NCI-H2227 treated with DMSO at 0.1 percent for 48 hours (cell line): Measurements from ENCODE around the gene AP1S3.
"Not testable (repeated sequence)": the region's sequence is repeated elsewhere in the genome, so short reads cannot be mapped to it uniquely, and the experiment has no call there.

Experiments used
- DNase-seq: peaks from one replicate; lab custom pipeline; 2025; lab: John Stamatoyannopoulos, UW

The AP1S3 gene

GRCh38 chr2:223837287-223838061 lies at the start of gene AP1S3:
AP1S3 (minus strand) TSS chr2:223837582; CDS start chr2:223837450, 132 bp downstream.
- DNase-seq: peak; percentile 73

- no peak for DNase-seq
Observed at GRCh38 chr2:223887127-223887526, 49.7 kb upstream of the AP1S3 start.

- DNase-seq: no peak
Observed at GRCh38 chr2:223886726-223887125, 49.3 kb upstream of the AP1S3 start.

GRCh38 chr2:223884399-223884798 lies 47.0 kb upstream of the AP1S3 start:
- no peak for DNase-seq

GRCh38 chr2:223882715-223883114 lies 45.3 kb upstream of the AP1S3 start:
- no peak for DNase-seq

GRCh38 chr2:223880796-223881195 lies 43.4 kb upstream of the AP1S3 start:
- no peak for DNase-seq

- DNase-seq: no peak
Observed at GRCh38 chr2:223877721-223878410, 40.5 kb upstream of the AP1S3 start.

- no peak for DNase-seq
Observed at GRCh38 chr2:223873672-223874071, 36.3 kb upstream of the AP1S3 start.

GRCh38 chr2:223872772-223873171 lies 35.4 kb upstream of the AP1S3 start:
- not testable (repeated sequence) for DNase-seq

- not testable (repeated sequence) for DNase-seq
Observed at GRCh38 chr2:223871661-223872060, 34.3 kb upstream of the AP1S3 start.

GRCh38 chr2:223870840-223871611 lies 33.6 kb upstream of the AP1S3 start:
- DNase-seq: no peak

- DNase-seq: no peak
Observed at GRCh38 chr2:223868005-223868404, 30.6 kb upstream of the AP1S3 start.

GRCh38 chr2:223865907-223866508 lies 28.6 kb upstream of the AP1S3 start:
- DNase-seq: no peak

GRCh38 chr2:223865124-223865523 lies 27.7 kb upstream of the AP1S3 start:
- DNase-seq: no peak

GRCh38 chr2:223863491-223863890 lies 26.1 kb upstream of the AP1S3 start:
- DNase-seq: no peak

GRCh38 chr2:223860809-223861738 lies 23.7 kb upstream of the AP1S3 start:
- DNase-seq: no peak

GRCh38 chr2:223859070-223859469 lies 21.7 kb upstream of the AP1S3 start:
- no peak for DNase-seq

GRCh38 chr2:223856584-223856983 lies 19.2 kb upstream of the AP1S3 start:
- DNase-seq: no peak

GRCh38 chr2:223856021-223856420 lies 18.6 kb upstream of the AP1S3 start:
- DNase-seq: no peak

- DNase-seq: no peak
Observed at GRCh38 chr2:223855426-223855825, 18.0 kb upstream of the AP1S3 start.

GRCh38 chr2:223854741-223855140 lies 17.4 kb upstream of the AP1S3 start:
- no peak for DNase-seq
